ENCODE results near the gene SNX10. TPM values are rescaled to one million over a fixed set of nuclear protein-coding genes. Genes with fewer than 3 reads are reported as not detected.

SNX10 gene
- polyA plus RNA-seq, 1 donor = 12.6 TPM

DNA sequence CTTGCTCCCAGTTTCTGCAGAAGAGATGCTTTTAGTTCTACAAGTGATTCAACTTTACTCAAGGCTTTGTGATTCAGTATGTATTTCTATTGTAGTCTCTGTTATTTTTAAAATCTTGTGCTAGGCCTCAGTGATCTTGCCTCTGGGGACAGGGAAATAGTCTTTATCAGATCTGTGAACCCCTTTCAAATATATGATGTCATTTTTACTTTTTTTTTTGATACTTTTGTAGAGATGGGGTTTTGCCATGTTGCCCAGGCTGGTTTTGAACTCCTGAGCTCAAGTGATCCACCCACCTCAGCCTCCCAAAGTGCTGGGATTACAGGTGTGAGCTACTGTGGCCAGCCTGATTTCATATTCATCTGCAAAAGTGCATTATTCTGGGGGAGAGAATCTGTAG lies 3.4 kb downstream of the SNX10 start:
- H3K9me3 ChIP-seq (ENCODE audit: control insufficient read depth, low read depth, low read length) = no peaks in the 10 kb centered on the region

DNA sequence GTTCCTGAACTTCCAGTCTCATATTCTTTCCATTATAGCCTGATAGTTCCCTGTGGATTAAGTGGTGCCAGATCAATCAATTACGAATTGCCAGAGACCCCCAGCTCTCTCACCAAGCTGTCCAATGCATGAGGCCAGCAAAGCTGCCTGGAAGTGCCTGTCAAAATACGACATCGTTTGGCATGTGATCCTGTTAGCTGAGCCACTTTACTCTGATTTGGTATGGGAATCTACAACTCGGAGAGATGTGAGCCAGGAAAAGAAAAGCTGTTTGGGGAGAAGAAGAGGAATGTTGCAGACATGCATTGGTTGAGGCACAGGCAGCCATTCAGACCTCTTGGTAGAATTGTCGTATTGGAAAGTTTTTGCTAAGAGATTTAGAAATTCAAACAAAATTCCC lies 3.9 kb downstream of the SNX10 start:
- Histone ChIP-seq H3K9me3 (ENCODE audit: control insufficient read depth, low read depth, low read length) (no peaks in the 10 kb centered on the region), H3K27ac (ENCODE audit: low read length) (no peak overlapping the region), H3K36me3 (ENCODE audit: control insufficient read depth, insufficient read depth, low read length) (no peaks in the 10 kb centered on the region), H3K4me1 (ENCODE audit: control insufficient read depth, insufficient read depth, low read length) (no peaks in the 10 kb centered on the region), H3K27me3 (ENCODE audit: control insufficient read depth, insufficient read depth, low read length) (no peaks in the 10 kb centered on the region), H3K4me3 (ENCODE audit: low read length) (no peak overlapping the region)
- DNase-seq = no peak
- 100% methylated on average over 1 of the region's 5 CpGs for WGBS (ENCODE audit: insufficient coverage, low lambda C conversion rate)

More for the DNA sequence above, 3.4 kb downstream of the SNX10 start:
- no peak overlapping the region for H3K27ac ChIP-seq (ENCODE audit: low read length)
- no peaks in the 10 kb centered on the region for H3K4me1 ChIP-seq (ENCODE audit: control insufficient read depth, insufficient read depth, low read length)
- no peaks in the 10 kb centered on the region for H3K27me3 ChIP-seq (ENCODE audit: control insufficient read depth, insufficient read depth, low read length)
- no peak for DNase-seq
- no peaks in the 10 kb centered on the region for H3K36me3 ChIP-seq (ENCODE audit: control insufficient read depth, insufficient read depth, low read length)
- no peak overlapping the region for H3K4me3 ChIP-seq (ENCODE audit: low read length)

DNA sequence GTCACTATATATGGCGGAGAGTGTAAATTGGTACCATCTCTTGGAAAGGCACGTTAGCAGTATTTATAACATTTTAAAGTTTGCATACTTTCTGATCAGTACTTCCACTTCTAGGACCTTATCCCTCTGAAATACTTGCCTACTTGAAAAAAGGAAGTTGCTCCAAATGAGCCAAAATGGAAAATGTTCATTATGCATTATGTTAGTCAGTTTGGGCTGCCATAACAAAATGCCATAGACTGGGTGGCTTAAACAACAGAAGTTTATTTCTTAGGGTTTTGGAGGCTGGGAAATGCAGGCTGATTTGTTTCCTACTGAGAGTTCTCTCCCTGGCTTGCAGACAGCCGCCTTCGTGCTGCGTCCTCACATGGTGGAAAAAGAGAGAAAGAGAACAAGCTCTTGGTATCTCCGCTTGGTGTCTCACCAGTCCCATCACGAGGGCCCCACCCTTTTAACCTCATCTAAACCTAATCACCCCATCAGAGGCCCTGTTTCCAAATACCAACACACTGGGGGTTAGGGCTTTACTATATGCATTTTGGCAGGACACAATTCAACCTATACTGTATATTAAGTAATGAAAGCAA lies 6.9 kb downstream of the SNX10 start:
- Histone ChIP-seq H3K4me3 (ENCODE audit: low read length) (no peak overlapping the region), H3K27ac (ENCODE audit: low read length) (no peak overlapping the region), H3K36me3 (ENCODE audit: control insufficient read depth, insufficient read depth, low read length) (no peaks in the 10 kb centered on the region), H3K9me3 (ENCODE audit: control insufficient read depth, low read depth, low read length) (no peaks in the 10 kb centered on the region), H3K27me3 (ENCODE audit: control insufficient read depth, insufficient read depth, low read length) (no peaks in the 10 kb centered on the region), H3K4me1 (ENCODE audit: control insufficient read depth, insufficient read depth, low read length) (no peaks in the 10 kb centered on the region)
- 100% methylated on average over 1 of the region's 7 CpGs for WGBS (ENCODE audit: insufficient coverage, low lambda C conversion rate)
- DNase-seq = no peak

DNA sequence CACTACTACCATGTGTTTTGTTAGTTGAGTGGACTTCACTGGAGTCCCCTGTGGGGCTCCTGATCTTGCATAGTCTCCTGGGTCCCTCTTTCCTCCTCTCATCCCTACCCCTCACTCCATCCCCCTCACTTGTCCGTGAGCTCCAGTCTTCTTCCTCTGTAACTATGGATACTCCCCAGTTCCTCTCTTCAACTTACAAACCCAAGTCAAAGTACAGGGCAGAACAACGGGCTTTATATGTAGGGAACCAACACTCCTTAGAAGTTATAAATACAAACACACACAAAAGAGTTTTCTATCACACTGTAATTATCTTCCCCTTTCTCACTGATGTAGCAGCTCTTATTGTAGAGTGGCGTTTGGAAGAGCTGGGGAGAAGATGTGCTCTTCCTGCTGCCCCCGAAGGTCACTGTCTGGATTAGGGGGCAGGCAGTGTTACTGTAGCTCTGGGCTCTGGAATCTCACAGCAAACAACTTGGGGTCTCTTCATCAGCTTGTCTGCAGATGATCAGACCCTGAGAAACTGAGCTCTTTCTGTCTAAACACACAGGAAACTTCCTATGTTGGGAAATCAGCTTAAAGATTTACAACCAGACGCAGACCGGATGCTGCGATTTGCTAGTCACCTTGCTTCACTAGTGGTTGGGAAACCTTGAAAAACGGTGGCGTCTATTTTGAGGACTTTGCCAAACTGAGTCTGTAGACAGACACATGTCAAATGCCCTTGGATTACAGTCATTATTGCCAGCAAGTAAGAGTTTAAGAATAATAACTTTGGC lies 13.6 kb downstream of the SNX10 start:
- Histone ChIP-seq H3K36me3 (ENCODE audit: control insufficient read depth, insufficient read depth, low read length) (no peaks in the 10 kb centered on the region), H3K4me3 (ENCODE audit: low read length) (no peak overlapping the region), H3K4me1 (ENCODE audit: control insufficient read depth, insufficient read depth, low read length) (no peaks in the 10 kb centered on the region), H3K9me3 (ENCODE audit: control insufficient read depth, low read depth, low read length) (no peaks in the 10 kb centered on the region), H3K27me3 (ENCODE audit: control insufficient read depth, insufficient read depth, low read length) (no peaks in the 10 kb centered on the region), H3K27ac (ENCODE audit: low read length) (no peak overlapping the region)
- 100% methylated on average over 1 of the region's 9 CpGs for WGBS (ENCODE audit: insufficient coverage, low lambda C conversion rate)
- DNase-seq = no peak

DNA sequence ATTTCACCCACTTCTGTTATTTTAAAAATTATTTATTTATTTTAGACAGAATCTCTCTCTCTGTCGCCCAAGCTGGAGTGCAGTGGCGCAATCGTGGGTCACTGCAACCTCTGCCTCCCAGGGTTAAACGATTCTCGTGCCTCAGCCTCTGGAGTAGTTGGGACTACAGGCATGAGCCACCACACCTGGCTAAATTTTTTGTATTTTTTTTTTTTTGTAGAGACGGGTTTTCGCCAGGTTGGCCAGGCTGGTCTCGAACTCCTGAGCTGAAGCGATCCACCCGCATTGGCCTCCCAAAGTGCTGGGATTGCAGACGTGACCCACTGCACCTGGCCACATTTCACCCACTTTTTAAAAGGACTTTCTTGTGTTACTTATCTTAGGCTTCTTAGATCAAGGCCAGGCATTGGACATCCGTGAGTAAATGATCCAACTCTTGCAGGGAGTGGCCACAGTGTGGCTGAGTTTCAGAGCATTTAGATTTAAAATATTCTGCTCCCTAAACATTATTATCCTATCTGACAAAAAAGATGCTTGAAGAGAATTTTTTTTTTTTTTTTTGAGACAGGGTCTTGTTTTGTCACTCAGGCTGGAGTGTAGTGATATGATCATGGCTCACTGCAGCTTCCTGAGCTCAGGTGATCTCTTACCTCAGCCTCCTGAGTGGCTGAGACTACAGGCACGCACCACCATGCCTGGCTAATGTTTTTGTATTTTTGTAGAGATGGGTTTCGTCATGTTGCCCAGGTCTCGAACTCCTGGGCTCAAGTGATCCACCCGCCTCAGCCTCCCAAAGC lies 14.4 kb downstream of the SNX10 start:
- Histone ChIP-seq H3K9me3 (ENCODE audit: control insufficient read depth, low read depth, low read length) (no peaks in the 10 kb centered on the region), H3K27ac (ENCODE audit: low read length) (no peak overlapping the region), H3K36me3 (ENCODE audit: control insufficient read depth, insufficient read depth, low read length) (no peaks in the 10 kb centered on the region), H3K4me1 (ENCODE audit: control insufficient read depth, insufficient read depth, low read length) (no peaks in the 10 kb centered on the region), H3K4me3 (ENCODE audit: low read length) (no peak overlapping the region), H3K27me3 (ENCODE audit: control insufficient read depth, insufficient read depth, low read length) (no peaks in the 10 kb centered on the region)
- WGBS (ENCODE audit: insufficient coverage, low lambda C conversion rate) = 88% methylated on average over 5 of the region's 16 CpGs
- no peak for DNase-seq

DNA sequence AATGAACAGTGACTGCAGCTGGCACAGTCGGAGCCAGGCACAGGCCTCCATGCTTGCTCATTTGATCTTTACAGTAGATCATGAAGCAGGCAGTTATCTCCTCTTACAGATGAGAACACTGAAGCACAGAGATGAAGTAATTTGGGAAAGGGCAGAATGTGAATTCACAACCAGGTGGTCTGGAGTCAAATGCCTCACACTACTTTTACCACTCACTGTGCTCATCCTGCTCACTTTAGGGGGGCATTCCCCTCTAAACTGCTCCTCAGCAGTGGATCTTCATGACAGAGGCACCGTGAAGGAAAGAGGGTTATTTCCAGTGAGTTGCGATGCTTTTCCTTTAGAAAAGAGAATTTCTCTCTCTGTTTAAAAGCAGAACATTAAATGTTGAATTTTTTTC lies 15.1 kb downstream of the SNX10 start:
- no peak for DNase-seq
- Histone ChIP-seq H3K36me3 (ENCODE audit: control insufficient read depth, insufficient read depth, low read length) (no peaks in the 10 kb centered on the region), H3K27ac (ENCODE audit: low read length) (no peak overlapping the region), H3K4me1 (ENCODE audit: control insufficient read depth, insufficient read depth, low read length) (no peaks in the 10 kb centered on the region), H3K9me3 (ENCODE audit: control insufficient read depth, low read depth, low read length) (no peaks in the 10 kb centered on the region), H3K4me3 (ENCODE audit: low read length) (no peak overlapping the region), H3K27me3 (ENCODE audit: control insufficient read depth, insufficient read depth, low read length) (no peaks in the 10 kb centered on the region)
- WGBS (ENCODE audit: insufficient coverage, low lambda C conversion rate) = no CpG with 5 or more reads among the region's 3 CpGs

DNA sequence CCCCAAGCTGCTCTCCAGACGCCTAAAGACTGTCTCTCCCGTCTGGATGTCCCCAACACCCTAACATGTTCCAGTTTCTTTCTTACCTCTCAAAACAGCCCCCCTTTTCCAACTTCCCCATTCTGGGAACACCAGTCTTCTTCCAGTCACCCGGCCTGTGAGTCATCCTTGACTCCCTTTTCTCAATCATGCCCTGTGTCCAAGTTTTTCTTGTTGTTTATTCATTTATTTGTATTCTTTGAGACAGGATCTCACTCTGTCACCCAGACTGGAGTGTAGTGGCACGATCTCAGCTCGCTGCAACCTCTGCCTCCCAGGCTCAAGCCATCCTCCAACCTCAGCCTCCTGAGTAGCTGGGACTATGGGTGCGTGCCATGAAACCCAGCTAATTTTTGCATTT lies 15.6 kb downstream of the SNX10 start:
- Histone ChIP-seq H3K27me3 (ENCODE audit: control insufficient read depth, insufficient read depth, low read length) (no peaks in the 10 kb centered on the region), H3K27ac (ENCODE audit: low read length) (no peak overlapping the region)
- DNase-seq = no peak

DNA sequence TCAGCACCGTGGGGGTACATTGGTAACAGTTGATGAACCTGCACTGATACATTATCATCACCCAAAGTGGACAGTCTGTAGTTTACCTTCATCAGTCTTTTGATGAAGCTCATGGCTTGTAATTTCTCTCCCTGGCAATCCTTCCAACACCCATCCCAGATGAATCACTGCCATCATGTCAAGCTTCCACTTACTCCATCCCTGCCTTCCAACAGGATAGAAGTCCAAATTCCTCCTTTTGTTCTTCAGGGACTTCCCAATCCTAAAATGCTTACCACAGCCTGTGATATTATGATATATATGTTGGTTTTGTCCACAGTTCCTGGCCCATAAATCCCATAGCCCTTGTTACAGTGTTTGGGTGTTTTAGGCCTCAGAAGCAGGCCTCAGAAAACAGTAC lies 16.1 kb downstream of the SNX10 start:
- Histone ChIP-seq H3K4me1 (ENCODE audit: control insufficient read depth, insufficient read depth, low read length) (no peaks in the 10 kb centered on the region), H3K36me3 (ENCODE audit: control insufficient read depth, insufficient read depth, low read length) (no peaks in the 10 kb centered on the region), H3K27ac (ENCODE audit: low read length) (no peak overlapping the region), H3K4me3 (ENCODE audit: low read length) (no peak overlapping the region), H3K27me3 (ENCODE audit: control insufficient read depth, insufficient read depth, low read length) (no peaks in the 10 kb centered on the region), H3K9me3 (ENCODE audit: control insufficient read depth, low read depth, low read length) (no peaks in the 10 kb centered on the region)
- DNase-seq = no peak
- no CpG with 5 or more reads among the region's 1 CpG for WGBS (ENCODE audit: insufficient coverage, low lambda C conversion rate)

More for the DNA sequence above, 15.6 kb downstream of the SNX10 start:
- Histone ChIP-seq H3K4me3 (ENCODE audit: low read length) (no peak overlapping the region), H3K36me3 (ENCODE audit: control insufficient read depth, insufficient read depth, low read length) (no peaks in the 10 kb centered on the region), H3K9me3 (ENCODE audit: control insufficient read depth, low read depth, low read length) (no peaks in the 10 kb centered on the region), H3K4me1 (ENCODE audit: control insufficient read depth, insufficient read depth, low read length) (no peaks in the 10 kb centered on the region)
- 100% methylated on average over 2 of the region's 6 CpGs for WGBS (ENCODE audit: insufficient coverage, low lambda C conversion rate)

DNA sequence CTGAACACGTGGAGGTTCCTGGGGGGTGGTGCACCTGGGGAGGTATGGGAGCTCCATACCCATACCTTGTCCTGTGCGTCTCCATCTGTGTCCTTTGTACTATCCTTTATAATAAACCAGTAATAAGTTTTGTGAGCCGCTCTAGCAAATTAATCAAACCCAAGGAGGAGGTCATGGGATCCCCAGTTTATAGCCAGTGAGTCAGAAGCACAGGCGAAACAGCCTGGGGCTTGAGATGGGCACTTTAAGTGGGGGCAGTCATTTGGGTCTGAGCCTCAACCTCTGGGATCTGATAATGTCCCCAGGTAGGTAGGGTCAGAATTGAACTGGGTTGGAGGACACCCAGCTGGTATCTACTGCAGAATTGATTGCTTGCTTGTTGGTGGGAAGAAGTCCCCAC lies 16.9 kb downstream of the SNX10 start:
- no peaks in the 10 kb centered on the region for H3K4me1 ChIP-seq (ENCODE audit: control insufficient read depth, insufficient read depth, low read length)
- H3K4me3 ChIP-seq (ENCODE audit: low read length) = no peak overlapping the region
- DNase-seq = no peak
- no peaks in the 10 kb centered on the region for H3K36me3 ChIP-seq (ENCODE audit: control insufficient read depth, insufficient read depth, low read length)
- no CpG with 5 or more reads among the region's 4 CpGs for WGBS (ENCODE audit: insufficient coverage, low lambda C conversion rate)
- no peaks in the 10 kb centered on the region for H3K27me3 ChIP-seq (ENCODE audit: control insufficient read depth, insufficient read depth, low read length)
- no peak overlapping the region for H3K27ac ChIP-seq (ENCODE audit: low read length)
- H3K9me3 ChIP-seq (ENCODE audit: control insufficient read depth, low read depth, low read length) = no peaks in the 10 kb centered on the region

DNA sequence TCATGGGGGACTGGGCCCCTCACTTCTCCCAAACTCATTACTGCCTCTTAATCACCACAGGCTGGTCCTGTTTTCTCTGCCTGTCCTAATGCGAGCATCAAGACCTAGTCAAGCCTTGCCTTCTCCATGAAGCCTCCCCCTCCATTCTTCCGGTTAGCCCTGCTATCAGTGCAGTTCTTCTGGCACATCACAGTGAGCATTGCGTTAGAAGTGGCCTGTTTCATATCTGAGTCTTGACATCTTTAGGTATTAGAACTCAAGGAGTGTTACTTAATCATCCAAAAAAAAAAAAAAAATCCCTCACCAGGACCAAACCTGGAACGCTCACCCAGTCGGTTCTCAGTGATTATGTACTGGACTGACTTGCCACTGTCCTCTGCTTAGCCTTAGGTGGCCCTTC lies 17.4 kb downstream of the SNX10 start:
- no peak overlapping the region for H3K27ac ChIP-seq (ENCODE audit: low read length)
- H3K4me1 ChIP-seq (ENCODE audit: control insufficient read depth, insufficient read depth, low read length) = no peaks in the 10 kb centered on the region
- H3K27me3 ChIP-seq (ENCODE audit: control insufficient read depth, insufficient read depth, low read length) = no peaks in the 10 kb centered on the region
- no peaks in the 10 kb centered on the region for H3K36me3 ChIP-seq (ENCODE audit: control insufficient read depth, insufficient read depth, low read length)
- H3K4me3 ChIP-seq (ENCODE audit: low read length) = no peak overlapping the region
- no peaks in the 10 kb centered on the region for H3K9me3 ChIP-seq (ENCODE audit: control insufficient read depth, low read depth, low read length)
- no peak for DNase-seq
- WGBS (ENCODE audit: insufficient coverage, low lambda C conversion rate) = no CpG with 5 or more reads among the region's 5 CpGs
